ENCODE results near the gene EXOSC5.
"Not testable (repeated sequence)": the region's sequence is repeated elsewhere in the genome, so short reads cannot be mapped to it uniquely, and the experiment has no call there.

EXOSC5 gene

GRCh38 chr19:41350735-41351338, 46.3 kb downstream of the EXOSC5 start:
- DNase-seq (ENCODE audit: low read depth in 2 of 2): peak; percentile 29 to 42
- TF ChIP-seq, protein P1, sequence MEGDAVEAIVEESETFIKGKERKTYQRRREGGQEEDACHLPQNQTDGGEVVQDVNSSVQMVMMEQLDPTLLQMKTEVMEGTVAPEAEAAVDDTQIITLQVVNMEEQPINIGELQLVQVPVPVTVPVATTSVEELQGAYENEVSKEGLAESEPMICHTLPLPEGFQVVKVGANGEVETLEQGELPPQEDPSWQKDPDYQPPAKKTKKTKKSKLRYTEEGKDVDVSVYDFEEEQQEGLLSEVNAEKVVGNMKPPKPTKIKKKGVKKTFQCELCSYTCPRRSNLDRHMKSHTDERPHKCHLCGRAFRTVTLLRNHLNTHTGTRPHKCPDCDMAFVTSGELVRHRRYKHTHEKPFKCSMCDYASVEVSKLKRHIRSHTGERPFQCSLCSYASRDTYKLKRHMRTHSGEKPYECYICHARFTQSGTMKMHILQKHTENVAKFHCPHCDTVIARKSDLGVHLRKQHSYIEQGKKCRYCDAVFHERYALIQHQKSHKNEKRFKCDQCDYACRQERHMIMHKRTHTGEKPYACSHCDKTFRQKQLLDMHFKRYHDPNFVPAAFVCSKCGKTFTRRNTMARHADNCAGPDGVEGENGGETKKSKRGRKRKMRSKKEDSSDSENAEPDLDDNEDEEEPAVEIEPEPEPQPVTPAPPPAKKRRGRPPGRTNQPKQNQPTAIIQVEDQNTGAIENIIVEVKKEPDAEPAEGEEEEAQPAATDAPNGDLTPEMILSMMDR (IDR thresholded peaks at IDR 0.05; ENCODE audit: low read depth, low read length): no peak
- H3K4me3 ChIP-seq (replicated peaks in 1 of 2; ENCODE audit: low read depth in 2 of 2, low read length in 2 of 2): peak overlapping the region; percentile 86 to 93

GRCh38 chr19:41346916-41347315, 50.2 kb downstream of the EXOSC5 start:
- DNase-seq (ENCODE audit: low read depth in 2 of 2); H3K4me3 ChIP-seq (replicated peaks in 1 of 2; ENCODE audit: low read depth in 2 of 2, low read length in 2 of 2): not testable (repeated sequence)

- no peak overlapping the region for H3K4me3 ChIP-seq (replicated peaks in 1 of 2; ENCODE audit: low read depth in 2 of 2, low read length in 2 of 2)
- no peak for DNase-seq (ENCODE audit: low read depth in 2 of 2)
- TF ChIP-seq, protein P1 (IDR thresholded peaks at IDR 0.05; ENCODE audit: low read depth, low read length): no peak
Measured at GRCh38 chr19:41344162-41344561, 53.0 kb downstream of the EXOSC5 start.

DNA sequence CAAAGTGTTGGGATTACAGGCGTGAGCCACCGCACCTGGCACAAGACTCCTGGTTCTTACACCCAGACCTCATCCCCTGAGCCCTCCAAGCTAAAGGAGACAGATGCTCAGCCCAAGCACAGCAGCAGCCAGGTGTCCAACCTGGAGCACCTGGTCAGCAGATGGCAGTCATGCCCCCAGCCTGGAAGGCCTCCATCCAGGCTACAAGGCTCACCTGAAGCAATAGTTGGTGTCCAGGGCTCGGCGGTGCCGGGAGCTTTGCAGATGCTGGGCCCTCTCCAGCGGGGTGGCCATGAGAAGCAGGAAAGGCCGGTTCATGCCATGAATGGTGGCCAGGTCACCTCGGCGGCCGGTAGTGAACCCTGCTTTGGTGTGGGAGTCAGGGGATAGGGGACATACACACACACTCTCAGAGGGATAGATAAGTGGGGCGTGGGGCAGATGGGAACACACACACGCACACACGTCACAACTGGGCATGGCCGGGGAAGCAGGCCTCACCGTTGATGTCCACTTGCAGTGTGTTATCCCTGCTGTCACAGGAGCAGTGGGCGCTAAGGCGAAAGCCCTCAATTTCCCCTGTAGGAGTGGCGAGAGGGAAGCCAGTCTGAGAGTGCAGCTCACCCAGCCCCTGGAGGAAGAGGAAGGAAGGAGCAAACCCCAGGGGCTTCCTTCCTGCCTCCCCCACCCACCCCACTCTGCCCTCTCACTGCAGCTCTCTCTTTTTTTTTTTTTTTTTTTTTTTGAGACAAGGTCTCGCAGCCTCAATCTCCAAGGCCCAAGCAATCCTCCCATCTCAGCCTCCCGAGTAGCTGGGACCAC, 55.3 kb downstream of the EXOSC5 start:
- DNase-seq (ENCODE audit: low read depth in 2 of 2): no peak

DNA sequence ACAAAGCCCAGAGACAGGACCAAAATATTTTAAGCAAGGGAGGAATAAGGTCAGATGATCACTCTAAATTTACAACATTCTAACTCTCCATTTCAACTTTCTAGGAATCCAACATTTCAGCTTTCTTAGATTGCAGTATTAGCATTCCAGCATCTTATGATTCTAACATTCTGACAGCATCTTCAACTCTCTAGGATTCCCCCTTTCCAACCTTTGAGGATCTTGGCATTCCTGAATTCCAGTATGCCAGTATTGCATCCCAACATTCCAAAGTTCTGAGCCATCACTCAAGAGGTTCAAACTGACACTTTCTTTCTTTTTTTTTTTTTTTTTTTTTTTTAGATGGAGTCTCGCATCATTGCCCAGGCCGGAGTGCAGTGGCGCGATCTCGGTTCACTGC, 57.2 kb downstream of the EXOSC5 start:
- no peak overlapping the region for H3K4me3 ChIP-seq (replicated peaks in 1 of 2; ENCODE audit: low read depth in 2 of 2, low read length in 2 of 2)
- peak in 1 of 2 donors; percentile 50 for DNase-seq (ENCODE audit: low read depth in 2 of 2)
- TF ChIP-seq, protein P1 (IDR thresholded peaks at IDR 0.05; ENCODE audit: low read depth, low read length): no peak

More for the DNA sequence above, 55.3 kb downstream of the EXOSC5 start:
- TF ChIP-seq, protein P1 (IDR thresholded peaks at IDR 0.05; ENCODE audit: low read depth, low read length): no peak
- H3K4me3 ChIP-seq (replicated peaks in 1 of 2; ENCODE audit: low read depth in 2 of 2, low read length in 2 of 2): no peak overlapping the region
